Heart left ventricle (tissue), 16 donors: ENCODE measurements around the gene ABCC1. TPM values are rescaled to one million over a fixed set of nuclear protein-coding genes. Genes with fewer than 3 reads are reported as not detected.
A peak's percentile ranks its signal among the peaks of the same experiment; 100 is the strongest.

Experiments used
- ATAC-seq, 4 donors: fragments of 200-7000 bp; cut with Tn5 transposase; one replicate each; pipeline ENCODE4 v1.9.1; 2020 to 2022; ENCODE audit warnings: moderate library complexity in 4 of 4, mild to moderate bottlenecking in 3 of 4, moderate number of reproducible peaks in 1 of 4
- DNase-seq, 5 donors: peaks; one replicate each; pipeline ENCODE4 v3.0.0-alpha.2; 2020
- H3K27ac ChIP-seq, 12 donors: fragments of 200-600 bp; sonication (generic) in 4 of 12; one replicate each; pipeline versions ENCODE4 v1.5.0 to v1.8.0; 2016 to 2022; ENCODE audit warnings: mild to moderate bottlenecking in 2 of 12
- H3K27me3 ChIP-seq, 9 donors: fragments of 200-600 bp; sonication (generic) in 2 of 9; one replicate each; pipeline versions ENCODE4 v1.5.1 to v1.8.0; 2016 to 2022; ENCODE audit warnings: mild to moderate bottlenecking in 3 of 9
- H3K36me3 ChIP-seq, 9 donors: fragments of 200-600 bp; sonication (generic) in 2 of 9; one replicate each; pipeline versions ENCODE4 v1.5.0 to v1.8.0; 2018 to 2022; ENCODE audit warnings: mild to moderate bottlenecking in 2 of 9
- H3K4me1 ChIP-seq, 12 donors: fragments of 200-600 bp; sonication (generic) in 4 of 12; one replicate each; pipeline versions ENCODE4 v1.5.0 to v1.8.0; 2016 to 2022; ENCODE audit warnings: mild to moderate bottlenecking in 3 of 12
- H3K4me3 ChIP-seq, 12 donors: fragments of 200-600 bp; sonication (generic) in 4 of 12; one replicate each; pipeline versions ENCODE4 v1.5.0 to v1.8.0; 2017 to 2022; ENCODE audit warnings: mild to moderate bottlenecking in 9 of 12, moderate library complexity in 4 of 12
- H3K9me3 ChIP-seq, 12 donors: fragments of 200-600 bp; sonication (generic) in 4 of 12; one replicate each; pipeline versions ENCODE4 v1.5.0 to v1.8.0; 2016 to 2022; ENCODE audit warnings: mild to moderate bottlenecking in 1 of 12
- CTCF ChIP-seq, 12 donors: fragments of 200-600 bp; sonication (generic) in 4 of 12; IDR thresholded peaks; one replicate each; pipeline versions ENCODE4 v1.5.0 to v1.8.0; 2018 to 2022; ENCODE audit warnings: antibody characterized with exemption in 12 of 12, mild to moderate bottlenecking in 5 of 12
- POLR2A ChIP-seq, 2 donors: fragments of 450-650 bp; IDR thresholded peaks; one replicate each; pipeline ENCODE4 v1.6.1; 2017; ENCODE audit warnings: antibody characterized with exemption in 2 of 2, mild to moderate bottlenecking in 2 of 2, moderate library complexity in 2 of 2
- WGBS, 4 donors: extraction: QIAGEN DNeasy Blood & Tissue Kit in 2 of 4; methylation state at CpG; one replicate each; pipeline versions ENCODE4 v1.1.5 to v1.1.7; 2013 to 2018; 5-methylcytosine and 5-hydroxymethylcytosine counted together
- intact Hi-C, 10 donors: fragments of 100-400 bp; cut with DNase I; formaldehyde crosslinking; loops; one replicate each; pipeline versions ENCODE4 v1.11.1 to v1.14.2; 2022
- polyA plus RNA-seq, 2 donors: library from polyadenylated mRNA; stranded (reverse); fragments of 200-250 nt; gene quantifications; one replicate each; pipeline ENCODE4 v1.2.3, GENCODE V29; 2013
- total RNA-seq, 9 donors: library from RNA; depleted of rRNA in 2 of 9; stranded (reverse); fragments of >200 nt in 2 of 9; fragmentation: NEBNext Ultra II Directional in 3 of 9; extraction: Animal tissue kit (Norgen Biotek cat#: 25700) in 3 of 9; gene quantifications; one replicate each; pipeline versions ENCODE4 v1.1.0 to v1.2.4, GENCODE V29; 2016 to 2023
- donor health status: ischemic (EF 13 %, LVEDD 7.1; RV severe dilation, severe dysfunction).
- donor health status: healthy with polysubstance abuse.
- donor health status: DM: no; HTN: yes; CAD: no.
- donor health status: DM: no; HTN: no; CAD: no.
- donor health status: ischemic (EF 25% LVEDD 6.9; RV normal size, moderate dysfunction).
- donor health status: ischemic (EF 25% LVEDD 5.7; RV mildly dilated, moderate dysfunction).
- donor health status: healthy.
- donor health status: DM: yes; HTN: yes; CAD: no.
- donor health status: ischemic (EF 35%, LVEDD 5.7; RV mildly dilated, moderate dysfunction).
- donor health status: nonischemic (EF 11% LVEDD 7.7; RV severe dilation, severe dysfunction).
- donor health status: DM: yes; HTN: yes; CAD: no.
- donor health status: PGD.
- donor health status: ischemic (EF 29% LVEDD 5.4; RV normal size, mild dysfunction).
- donor health status: nonischemic (EF 23%, LVEDD 6.1; RV moderate dilation, normal function).

Gene ABCC1
- total and polyA plus RNA-seq, 11 donors, result 8.1 to 28.0 (median 22.4) TPM

GRCh38 chr16:16075488-16076422, 126.3 kb downstream of the ABCC1 start:
- H3K9me3 ChIP-seq, result no peaks in the 10 kb centered on the region
- peak in 2 of 4 donors; percentile 31 to 66 for ATAC-seq
- peaks cover 0 to 35% (median 19%) of the 10 kb centered on the region in 12 donors for H3K4me1 ChIP-seq
- peaks cover 0 to 79% (median 54%) of the 10 kb centered on the region in 9 donors for H3K36me3 ChIP-seq
- peak overlapping the region in 2 of 12 donors; percentile 52 to 74 for H3K27ac ChIP-seq
- TF ChIP-seq CTCF (IDR thresholded peaks at IDR 0.05), result no peak
- no peak for TF ChIP-seq POLR2A (IDR thresholded peaks at IDR 0.05)
- DNase-seq, result peak; percentile 25 to 74 (median 59)
- intact Hi-C loops, result loop anchor here in 3 of 10 donors (10.0 kb wide), 3 partner anchors 51 to 201 kb away; partner anchors contain the start of gene ABCC1 (in 1 of the 3)
- H3K27me3 ChIP-seq, result no peaks in the 10 kb centered on the region
- 90 to 95% (median 91%) methylated on average over 29 to 31 of the region's 31 CpGs for WGBS, 4 donors
- no peak overlapping the region for H3K4me3 ChIP-seq

- Histone ChIP-seq H3K27ac (peak overlapping the region in 2 of 12 donors; percentile 52 to 74), H3K4me3 (no peak overlapping the region), H3K4me1 (peaks cover 0 to 33% (median 17%) of the 10 kb centered on the region in 12 donors), H3K36me3 (peaks cover 0 to 86% (median 59%) of the 10 kb centered on the region in 9 donors), H3K27me3 (no peaks in the 10 kb centered on the region), H3K9me3 (no peaks in the 10 kb centered on the region)
- no peak for ATAC-seq
- intact Hi-C loops, result loop anchor here in 3 of 10 donors (10.0 kb wide), 3 partner anchors 52 to 202 kb away; partner anchors contain the start of gene ABCC1 (in 1 of the 3)
- 95 to 98% (median 97%) methylated on average over 9 of the region's 9 CpGs for WGBS, 4 donors
- no peak for DNase-seq
- no peak for TF ChIP-seq POLR2A (IDR thresholded peaks at IDR 0.05)
- no peak for TF ChIP-seq CTCF (IDR thresholded peaks at IDR 0.05)
Measured at GRCh38 chr16:16076423-16076813, 127.0 kb downstream of the ABCC1 start.

GRCh38 chr16:16080465-16081065, 131.1 kb downstream of the ABCC1 start:
- Histone ChIP-seq H3K9me3 (peaks cover 0 to 9% (median 3%) of the 10 kb centered on the region in 12 donors), H3K4me1 (peaks cover 0 to 10% (median 0%) of the 10 kb centered on the region in 12 donors), H3K36me3 (peaks cover 0 to 99% (median 83%) of the 10 kb centered on the region in 9 donors), H3K4me3 (no peak overlapping the region), H3K27me3 (no peaks in the 10 kb centered on the region), H3K27ac (peak overlapping the region in 1 of 12 donors; percentile 74)
- TF ChIP-seq POLR2A (IDR thresholded peaks at IDR 0.05) (no peak), CTCF (IDR thresholded peaks at IDR 0.05) (no peak)
- intact Hi-C loops, result loop anchor here in 1 of 10 donors (10.0 kb wide), 1 partner anchor 196 kb away; the partner anchor contains the start of gene CEP20
- WGBS, 4 donors, result 88 to 95% (median 92%) methylated on average over 10 of the region's 10 CpGs
- DNase-seq (no peak), ATAC-seq (no peak)
